MM.1S (cell line): ENCODE measurements around the gene EDEM1.

ENCODE experiments used
- EZH2 ChIP-seq: fragments of 300-600 bp; sonication (generic); optimal IDR thresholded peaks from 2 replicates; pipeline ENCODE3; 2017; ENCODE audit warnings: low read depth, mild to moderate bottlenecking, antibody characterized with exemption, low read length, mixed read lengths
- EZH2phosphoT487 ChIP-seq: fragments of 300-600 bp; sonication (generic); IDR thresholded peaks from 2 replicates; pipeline ENCODE4 v1.6.1; 2018; ENCODE audit warnings: antibody characterized with exemption, low read length
- TF ChIP-seq, protein P1 (sequence below): fragments of 300-600 bp; sonication (generic); IDR thresholded peaks from 2 replicates; pipeline ENCODE4 v1.5.1; 2016; ENCODE audit warnings: antibody characterized with exemption, low read length, mixed read lengths

DNA sequence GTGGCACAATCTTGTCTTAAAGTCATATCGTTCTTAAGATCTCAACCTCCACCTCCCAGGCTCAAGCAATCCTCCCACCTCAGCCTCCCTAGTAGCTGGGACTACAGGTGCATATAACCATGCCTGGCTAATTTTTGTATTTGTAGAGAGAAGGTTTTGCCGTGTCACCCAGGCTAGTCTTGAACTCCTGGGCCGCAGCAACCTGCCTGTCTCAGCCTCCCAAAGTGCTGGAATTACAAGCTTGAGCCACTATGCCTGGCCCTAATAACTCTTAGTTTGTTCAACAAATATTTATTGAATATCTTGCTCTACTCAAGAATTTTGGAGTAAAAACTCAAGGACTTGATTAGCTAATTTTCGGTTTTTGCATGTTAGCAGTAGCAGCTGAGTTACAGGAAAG lies 19.4 kb upstream of the EDEM1 start:
- TF ChIP-seq EZH2: no peak
- TF ChIP-seq, protein P1, sequence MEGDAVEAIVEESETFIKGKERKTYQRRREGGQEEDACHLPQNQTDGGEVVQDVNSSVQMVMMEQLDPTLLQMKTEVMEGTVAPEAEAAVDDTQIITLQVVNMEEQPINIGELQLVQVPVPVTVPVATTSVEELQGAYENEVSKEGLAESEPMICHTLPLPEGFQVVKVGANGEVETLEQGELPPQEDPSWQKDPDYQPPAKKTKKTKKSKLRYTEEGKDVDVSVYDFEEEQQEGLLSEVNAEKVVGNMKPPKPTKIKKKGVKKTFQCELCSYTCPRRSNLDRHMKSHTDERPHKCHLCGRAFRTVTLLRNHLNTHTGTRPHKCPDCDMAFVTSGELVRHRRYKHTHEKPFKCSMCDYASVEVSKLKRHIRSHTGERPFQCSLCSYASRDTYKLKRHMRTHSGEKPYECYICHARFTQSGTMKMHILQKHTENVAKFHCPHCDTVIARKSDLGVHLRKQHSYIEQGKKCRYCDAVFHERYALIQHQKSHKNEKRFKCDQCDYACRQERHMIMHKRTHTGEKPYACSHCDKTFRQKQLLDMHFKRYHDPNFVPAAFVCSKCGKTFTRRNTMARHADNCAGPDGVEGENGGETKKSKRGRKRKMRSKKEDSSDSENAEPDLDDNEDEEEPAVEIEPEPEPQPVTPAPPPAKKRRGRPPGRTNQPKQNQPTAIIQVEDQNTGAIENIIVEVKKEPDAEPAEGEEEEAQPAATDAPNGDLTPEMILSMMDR: no peak
- no peak for TF ChIP-seq EZH2phosphoT487
